GM21528 (cell line): ENCODE results near the gene CCDC66.
A peak's percentile ranks its signal among the peaks of the same experiment; 100 is the strongest.

Source experiments
- ATAC-seq: cut with Tn5 transposase; IDR thresholded peaks from one replicate; pipeline ENCODE4 v1.9.1; 2021; ENCODE audit warnings: mild to moderate bottlenecking, moderate library complexity; ENCODE audit not compliant: unreplicated experiment, low FRiP score

The CCDC66 gene

GRCh38 chr3:56620371-56620770 is 63.4 kb downstream of the CCDC66 start:
- ATAC-seq, result no peak

DNA sequence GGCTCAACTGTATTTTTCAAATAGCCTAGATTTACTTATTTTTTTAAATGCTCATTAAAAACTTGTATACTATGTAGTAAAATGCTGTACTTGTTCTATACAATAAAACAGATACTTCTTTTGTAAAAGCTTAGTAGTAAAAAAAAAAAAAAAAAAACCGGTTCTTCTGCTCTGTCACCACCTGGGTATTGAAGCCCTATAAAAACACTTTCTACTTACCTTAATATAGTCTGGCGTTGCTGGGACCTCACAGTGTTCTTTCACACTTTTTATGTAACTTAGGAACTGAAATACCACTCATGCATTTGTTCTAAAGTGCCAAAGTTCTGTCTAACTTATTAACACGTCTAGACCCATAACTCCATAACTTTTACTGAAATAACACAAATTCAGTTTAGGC is 64.7 kb downstream of the CCDC66 start:
- ATAC-seq, result no peak

DNA sequence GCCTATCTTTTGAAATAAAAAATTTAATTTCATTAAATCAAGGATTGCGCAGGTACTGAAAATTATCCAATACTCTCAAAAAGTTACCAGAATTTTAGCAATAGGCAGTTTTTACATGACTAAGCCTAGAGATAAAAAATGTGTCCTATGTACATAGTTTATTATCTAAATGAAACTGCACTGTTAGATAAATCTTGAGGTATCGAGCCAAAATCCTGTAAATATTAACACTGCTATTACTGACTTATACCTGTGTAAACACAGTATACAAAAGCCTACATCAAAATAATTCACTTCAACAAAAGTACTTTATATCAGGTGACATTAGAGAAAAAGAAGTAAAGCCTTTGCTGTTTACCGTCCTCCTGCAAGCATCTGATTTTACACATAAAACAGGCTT is 65.4 kb downstream of the CCDC66 start:
- no peak for ATAC-seq

- ATAC-seq, result no peak
These were observed 67.8 kb downstream of the CCDC66 start for GRCh38 chr3:56624725-56625124.

- ATAC-seq, result peak; percentile 73
These were observed 72.1 kb downstream of the CCDC66 start for GRCh38 chr3:56629047-56629446.

- peak; percentile 20 for ATAC-seq
These were observed 72.5 kb downstream of the CCDC66 start for GRCh38 chr3:56629451-56629850.

DNA sequence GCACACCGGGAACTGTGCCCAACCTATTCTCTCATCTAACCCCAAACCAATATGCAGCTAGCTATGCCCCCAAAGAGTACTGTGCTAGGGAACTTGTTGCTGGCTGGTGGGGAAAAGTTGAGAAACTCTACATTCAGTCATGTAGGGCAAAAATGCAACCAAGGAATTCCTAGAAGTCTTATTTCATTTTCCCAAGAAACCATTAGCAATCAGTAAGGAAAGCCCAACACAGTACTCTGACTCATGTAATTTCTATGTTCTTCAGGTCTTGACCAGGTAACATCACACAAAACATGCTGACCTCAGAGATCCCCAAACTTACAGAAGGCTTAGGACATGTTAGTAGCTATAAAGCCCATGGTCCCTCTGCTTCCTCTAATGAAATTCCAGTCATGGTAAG is 74.0 kb downstream of the CCDC66 start:
- no peak for ATAC-seq

DNA sequence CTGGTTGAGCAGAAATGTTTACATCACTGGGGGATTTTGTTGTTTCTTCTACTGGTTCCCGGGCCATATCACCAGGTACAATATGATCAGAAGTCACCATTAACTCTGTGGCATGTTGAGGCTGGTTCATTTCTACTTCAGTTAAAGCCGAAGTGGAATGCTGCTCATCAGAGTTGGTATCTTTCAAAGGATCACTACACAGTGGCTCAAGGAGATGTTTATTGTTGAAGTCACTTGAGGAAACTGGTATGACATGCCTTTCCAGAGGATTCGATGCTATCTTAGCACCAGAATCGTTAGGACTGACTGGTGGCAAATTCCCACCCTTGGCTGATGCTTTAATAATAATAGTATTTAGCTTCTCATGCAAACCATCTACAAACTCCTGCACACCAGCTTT is 76.2 kb downstream of the CCDC66 start:
- ATAC-seq, result no peak

DNA sequence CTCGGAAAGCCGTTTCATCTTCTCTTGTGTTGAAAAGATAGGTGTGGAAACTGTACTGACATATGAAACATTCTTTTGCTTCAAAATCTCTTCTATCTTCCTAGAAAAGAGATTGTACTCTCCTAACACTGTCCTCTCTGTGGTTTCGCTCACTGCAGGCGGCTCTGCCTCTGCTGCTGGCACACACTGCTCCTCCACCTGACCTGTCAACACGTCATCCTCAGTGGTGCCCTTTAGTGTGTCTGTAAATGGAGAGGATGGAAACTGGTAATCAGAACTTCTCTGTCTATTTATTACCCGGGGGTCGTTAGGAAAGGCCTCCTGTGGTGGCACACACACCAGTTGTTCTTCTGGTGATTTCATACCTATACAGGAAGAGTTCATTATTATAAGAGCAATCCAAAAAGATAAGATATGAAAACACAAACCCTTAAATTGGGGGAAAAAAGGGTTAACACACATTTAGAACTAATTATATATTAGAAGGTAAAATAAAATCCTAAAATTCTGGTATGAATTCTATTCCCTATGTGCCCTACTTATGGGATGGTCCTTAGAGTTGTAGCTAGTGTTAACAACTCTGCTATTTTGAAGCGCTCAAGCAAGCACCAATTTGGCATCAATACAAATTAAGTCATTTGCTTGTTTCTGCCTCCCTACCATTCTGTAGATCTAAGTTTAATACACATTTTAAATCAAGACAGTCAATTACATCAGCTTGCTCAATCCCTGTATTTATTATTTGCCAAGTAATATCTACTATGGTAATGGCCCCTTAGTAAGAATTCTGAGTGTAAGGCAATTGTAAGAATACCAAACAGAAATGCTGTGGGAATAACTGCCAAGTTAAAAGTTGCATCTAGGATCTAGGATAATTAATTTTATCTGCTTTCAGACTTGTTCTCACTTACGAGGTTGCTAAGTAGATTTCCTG is 76.9 kb downstream of the CCDC66 start:
- ATAC-seq, result no peak

DNA sequence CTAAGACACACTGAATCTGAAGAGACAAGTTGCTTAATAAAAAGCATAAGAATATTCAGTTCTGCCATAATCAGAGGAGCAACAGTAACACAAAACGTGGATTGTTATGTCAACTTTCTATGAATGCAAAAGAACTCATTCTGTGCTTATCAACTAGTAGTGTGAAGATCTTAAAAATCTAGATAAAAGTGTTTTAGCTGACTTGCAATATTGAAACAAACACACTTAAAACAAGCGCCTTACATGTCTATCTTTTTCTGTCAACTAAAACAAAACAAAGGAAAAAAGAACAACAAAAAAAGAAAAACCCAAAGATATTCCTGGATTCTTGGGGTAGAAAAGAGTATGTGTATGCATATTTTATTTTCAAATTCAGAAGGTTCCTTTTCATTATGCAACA is 88.4 kb downstream of the CCDC66 start:
- no peak for ATAC-seq

DNA sequence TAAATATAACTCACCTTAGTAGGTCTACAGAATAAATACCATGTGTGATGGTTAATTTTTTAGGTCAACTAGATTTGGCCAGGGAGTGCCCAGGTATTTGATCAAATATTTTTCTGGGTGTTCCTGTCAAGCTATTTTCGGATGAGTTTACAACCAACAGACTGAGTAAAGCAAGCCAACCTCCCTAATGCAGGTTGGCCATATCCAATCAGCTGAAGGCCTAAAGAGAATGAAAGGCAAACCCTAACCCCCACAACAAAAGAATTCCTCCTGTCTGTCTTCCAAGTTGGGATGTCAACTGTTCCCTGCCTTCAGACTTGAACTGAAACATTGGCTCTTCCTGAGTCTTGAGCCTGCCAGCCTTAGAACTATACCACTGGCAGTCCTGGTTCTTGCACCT is 97.5 kb downstream of the CCDC66 start:
- no peak for ATAC-seq

DNA sequence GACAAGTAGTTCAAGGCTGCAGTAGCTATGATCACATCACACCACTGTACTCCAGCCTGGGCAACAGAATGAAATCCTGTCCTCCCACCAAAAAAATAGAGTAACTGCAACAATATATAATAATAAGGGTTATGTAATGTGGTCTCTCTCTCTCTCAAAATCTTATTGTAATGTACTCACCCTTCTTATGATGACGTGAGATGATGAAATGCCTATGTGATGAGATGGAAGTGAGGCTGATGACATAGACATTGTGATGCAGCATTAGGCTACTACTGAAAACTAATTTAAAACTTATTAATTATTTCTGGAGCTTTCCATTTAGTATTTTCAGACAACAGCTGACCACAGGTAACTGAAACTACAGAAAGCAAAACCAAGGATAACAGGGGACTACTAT is 98.7 kb downstream of the CCDC66 start:
- ATAC-seq, result no peak

GRCh38 chr3:56664823-56665222 is 107.8 kb downstream of the CCDC66 start:
- no peak for ATAC-seq

DNA sequence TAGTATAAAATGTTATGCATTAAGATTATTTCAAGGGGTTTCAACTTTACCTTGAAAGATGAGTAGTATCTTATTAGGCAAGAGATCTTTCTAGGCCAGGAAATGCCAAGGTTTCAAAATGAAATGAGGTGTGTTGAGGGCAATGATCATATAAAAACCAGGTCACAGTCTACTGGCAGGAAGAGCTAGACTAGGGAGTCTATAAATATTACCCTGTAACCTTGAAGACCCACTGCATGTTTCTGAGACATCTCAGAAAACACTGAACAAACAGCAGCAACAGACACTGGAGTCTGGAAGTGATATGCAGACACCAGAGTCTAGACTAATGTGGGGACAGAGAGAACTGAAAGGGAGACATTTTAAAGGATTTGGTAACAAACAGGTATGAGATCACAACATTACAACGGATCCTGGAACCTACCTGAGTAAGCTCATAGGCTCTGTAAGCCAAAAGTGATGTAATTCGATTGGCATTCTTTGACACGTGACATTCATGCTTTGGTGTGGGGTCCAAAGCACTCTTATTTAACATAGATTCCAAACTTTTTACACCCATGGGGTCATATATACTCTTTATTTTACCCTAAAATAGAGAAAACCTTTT is 111.1 kb downstream of the CCDC66 start:
- ATAC-seq, result no peak
